Measurements from ENCODE around the gene SLC5A4.
A peak's percentile ranks its signal among the peaks of the same experiment; 100 is the strongest.
"Not testable (repeated sequence)": the region's sequence is repeated elsewhere in the genome, so short reads cannot be mapped to it uniquely, and the experiment has no call there.

Gene SLC5A4

DNA sequence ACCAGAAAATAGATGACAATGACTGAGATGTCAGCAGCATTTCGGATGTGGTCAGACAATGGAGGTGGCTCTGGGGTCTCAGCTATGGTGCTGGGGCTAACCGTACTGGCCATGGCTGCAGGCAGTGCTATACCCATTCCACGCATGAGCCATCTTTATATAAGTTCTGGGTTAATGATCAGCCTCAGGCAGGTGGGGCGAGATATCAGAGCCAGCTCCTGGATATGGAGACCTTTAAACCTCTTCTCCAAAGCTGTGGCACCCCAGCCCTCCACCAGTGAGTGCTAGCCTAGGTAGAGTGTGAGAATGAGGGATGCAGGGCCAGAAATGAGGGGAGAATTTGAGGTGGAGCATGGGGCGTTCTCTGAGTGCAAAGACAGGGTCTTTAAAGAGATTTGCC is at the start of gene SLC5A4:
Gene SLC5A4, minus strand, starts transcription at position 131 of the 400 bp plus-strand sequence. Its CDS starts 18 bp downstream, at position 113.
- DNase-seq = no peak

DNA sequence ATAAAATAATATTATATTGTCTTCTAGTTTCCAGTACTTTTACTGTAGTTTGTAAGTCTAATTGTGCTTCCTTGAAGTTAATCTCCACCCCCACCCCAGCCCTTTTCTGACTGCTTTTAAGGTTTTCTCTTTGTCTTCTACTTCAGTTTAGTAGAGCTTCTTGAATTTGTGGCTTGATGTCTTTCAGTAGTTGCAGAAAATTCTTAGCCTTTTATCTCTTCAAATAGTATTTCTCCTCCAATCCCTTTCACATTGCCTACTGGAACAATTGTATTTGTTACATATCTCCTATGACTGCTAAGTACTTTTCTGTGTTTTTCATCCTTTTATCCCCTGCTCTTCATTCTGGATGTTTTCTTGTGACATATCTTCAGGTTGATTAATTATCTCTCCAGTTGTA is 38.8 kb upstream of the SLC5A4 start:
- not testable (repeated sequence) for DNase-seq

- DNase-seq = no peak
These were observed 31.2 kb upstream of the SLC5A4 start for GRCh38 chr22:32286290-32286840.

GRCh38 chr22:32281072-32281471 is 25.9 kb upstream of the SLC5A4 start:
- DNase-seq = no peak

DNA sequence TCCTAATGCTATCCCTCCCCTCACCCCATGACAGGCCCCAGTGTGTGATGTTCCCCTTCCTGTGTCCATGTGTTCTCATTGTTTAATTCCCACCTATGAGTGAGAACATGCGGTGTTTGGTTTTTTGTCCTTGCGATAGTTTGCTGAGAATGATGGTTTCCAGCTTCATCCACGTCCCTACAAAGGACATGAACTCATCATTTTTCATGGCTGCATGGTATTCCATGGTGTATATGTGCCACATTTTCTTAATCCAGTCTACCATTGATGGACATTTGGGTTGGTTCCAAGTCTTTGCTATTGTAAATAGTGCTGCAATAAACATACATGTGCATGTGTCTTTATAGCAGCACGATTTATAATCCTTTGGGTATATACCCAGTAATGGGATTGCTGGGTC is 20.2 kb upstream of the SLC5A4 start:
- DNase-seq = not testable (repeated sequence)

- DNase-seq = no peak
These were observed 16.2 kb upstream of the SLC5A4 start for GRCh38 chr22:32271389-32271788.

DNA sequence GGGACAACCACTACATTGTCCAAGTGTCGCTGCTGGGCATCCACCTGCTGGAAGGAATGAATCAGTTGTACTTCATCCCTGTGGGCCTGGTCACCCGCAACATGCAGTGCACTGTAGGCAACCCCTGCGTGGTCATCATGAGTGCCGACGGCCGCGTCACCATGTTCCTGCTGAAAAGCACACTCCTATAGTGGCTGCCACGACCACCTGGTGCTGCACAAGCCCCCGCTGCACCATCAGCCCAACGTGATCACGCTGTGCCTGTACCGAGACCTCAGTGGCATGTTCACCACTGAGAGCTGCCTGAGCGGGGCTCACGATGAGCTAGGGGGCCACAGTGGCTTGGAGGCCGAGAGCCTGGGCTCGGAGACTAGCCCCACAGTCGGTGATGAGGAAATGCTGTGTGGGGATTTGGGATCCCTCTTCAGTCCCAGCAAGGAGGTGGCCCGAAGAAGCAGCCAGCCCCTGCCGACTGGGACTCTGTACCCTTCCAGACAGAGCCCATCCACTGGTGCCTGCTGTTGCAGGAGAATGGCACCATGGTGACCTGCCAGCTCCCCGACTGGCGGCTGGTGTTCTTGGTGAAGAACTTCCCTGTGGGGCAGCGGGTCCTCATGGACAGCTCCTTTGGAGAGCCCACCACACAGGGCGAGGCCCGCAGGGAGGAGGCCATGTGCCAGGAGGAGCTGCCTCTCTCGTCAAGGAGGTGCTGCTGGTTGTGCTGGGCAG is 15.7 kb upstream of the SLC5A4 start:
- DNase-seq = no peak

DNA sequence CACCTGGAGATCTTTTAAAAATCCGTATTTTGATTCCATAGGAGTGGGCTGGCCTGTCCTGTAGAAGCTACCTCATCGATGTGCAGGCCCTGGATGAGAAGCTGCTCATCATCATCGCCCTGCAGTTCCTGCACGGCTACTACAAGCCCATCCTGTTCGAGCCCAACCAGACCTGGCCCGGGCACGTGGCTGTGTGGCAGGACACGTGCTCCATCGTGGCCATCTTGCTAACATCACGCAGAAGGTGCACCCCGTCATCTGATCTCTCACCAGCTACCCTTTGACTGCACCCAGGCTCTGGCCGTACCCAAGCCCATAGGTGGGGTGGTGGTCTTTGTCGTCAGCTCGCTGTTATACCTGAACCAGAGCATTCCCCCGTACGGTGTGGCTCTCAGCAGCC is 14.2 kb upstream of the SLC5A4 start:
- no peak for DNase-seq

- no peak for DNase-seq
These were observed 11.9 kb upstream of the SLC5A4 start for GRCh38 chr22:32267011-32267410.

DNA sequence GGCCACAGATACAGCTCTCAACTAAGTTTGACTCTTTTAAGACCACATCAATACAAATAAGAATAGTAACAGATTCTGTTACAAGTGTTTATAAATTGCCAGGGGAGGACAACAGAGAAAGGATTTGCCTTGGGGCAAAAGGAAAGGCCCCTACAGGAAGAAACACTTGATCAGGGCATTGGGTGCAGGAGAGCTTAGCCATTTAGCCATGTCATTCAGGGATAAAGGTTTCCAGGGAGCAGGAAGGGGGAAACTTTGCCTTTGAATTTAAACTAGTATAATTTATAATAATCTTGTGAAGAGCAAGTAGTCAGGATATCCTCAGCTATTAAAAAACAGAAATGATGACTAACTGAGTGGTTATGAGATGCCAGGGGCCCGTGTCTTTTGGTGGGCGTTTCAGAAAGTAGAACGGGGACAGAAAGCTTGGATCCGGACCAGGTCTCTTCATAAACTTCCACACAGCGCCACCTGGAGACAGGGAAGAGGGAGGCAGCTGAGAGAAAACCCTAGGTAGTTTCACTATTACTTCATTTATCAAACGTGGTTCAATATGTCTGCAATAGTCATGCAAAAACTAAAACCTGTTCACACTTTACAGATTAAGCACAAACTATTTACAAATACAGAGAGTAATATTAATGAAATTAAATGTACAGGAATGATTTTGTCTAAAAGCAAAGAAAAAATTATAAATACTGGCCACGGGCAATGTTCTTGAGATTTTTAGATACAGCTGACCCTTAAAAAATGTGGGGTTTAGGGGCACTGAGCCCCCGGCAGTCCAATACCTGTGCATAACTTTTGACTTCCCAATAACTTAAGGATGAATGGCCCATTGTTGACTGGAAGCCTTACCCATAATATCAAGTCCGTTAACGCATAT is 11.0 kb upstream of the SLC5A4 start:
- peak; percentile 80 for DNase-seq

- not testable (repeated sequence) for DNase-seq
These were observed 8.5 kb upstream of the SLC5A4 start for GRCh38 chr22:32263678-32264077.

DNA sequence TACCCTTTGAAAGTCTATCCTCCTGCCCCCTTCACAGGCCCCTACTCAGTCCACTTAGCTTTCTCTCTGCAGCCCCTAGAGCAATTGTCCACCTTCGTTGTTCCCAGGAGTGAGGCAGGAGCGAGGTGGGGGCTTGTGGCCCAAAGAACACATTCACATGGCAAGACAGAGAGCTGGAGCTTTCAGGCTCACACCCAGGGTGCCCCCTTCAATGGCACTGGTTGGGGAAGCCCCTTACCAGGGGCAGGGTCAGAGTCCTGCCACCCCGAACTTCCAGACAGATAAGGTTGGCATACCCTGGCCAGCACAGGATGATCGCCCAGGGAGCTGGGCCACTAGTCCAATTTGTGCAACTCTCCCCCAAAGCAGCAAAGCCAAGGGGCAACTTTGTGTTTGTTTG is 6.2 kb upstream of the SLC5A4 start:
- no peak for DNase-seq

DNA sequence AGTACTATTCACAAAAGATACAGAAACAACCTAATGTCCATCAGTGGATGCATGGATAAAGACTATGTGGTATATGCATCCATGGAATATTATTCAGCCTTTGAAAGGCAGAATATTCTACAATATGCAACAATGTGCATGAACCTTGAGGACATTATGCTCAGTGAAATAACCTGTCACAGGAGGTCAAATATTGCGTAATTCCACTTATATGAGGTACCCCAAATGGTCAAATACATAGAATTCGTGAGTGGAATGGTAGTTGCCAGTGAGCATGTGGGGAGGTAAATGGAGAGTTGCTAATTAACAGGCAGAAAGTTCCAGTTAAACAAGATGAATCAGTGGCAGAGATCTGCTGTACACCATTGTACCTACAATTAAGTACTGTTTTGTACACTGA is 3.6 kb upstream of the SLC5A4 start:
- DNase-seq = no peak

DNA sequence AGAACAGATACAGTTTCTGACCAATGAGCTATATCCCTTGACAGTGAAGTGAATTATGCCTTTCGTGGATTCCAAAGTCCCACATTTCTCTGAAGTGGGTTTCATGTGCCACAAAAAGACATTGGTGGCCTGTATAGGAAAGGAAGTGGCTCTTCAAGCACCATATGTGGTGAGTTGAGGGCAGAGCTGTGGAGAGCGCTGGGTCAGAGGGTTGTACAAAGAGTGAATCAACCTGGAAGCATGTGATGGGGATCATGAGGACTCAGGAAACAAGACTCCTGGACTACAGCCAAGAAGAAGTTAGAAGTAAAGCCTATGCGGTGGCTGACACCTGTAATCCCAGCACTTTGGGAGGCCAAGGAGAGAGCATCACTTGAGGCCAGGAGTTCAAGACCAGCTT is 579 bp upstream of the SLC5A4 start:
- DNase-seq = no peak

GRCh38 chr22:32249231-32249630 is 5.9 kb downstream of the SLC5A4 start:
- DNase-seq = no peak

DNA sequence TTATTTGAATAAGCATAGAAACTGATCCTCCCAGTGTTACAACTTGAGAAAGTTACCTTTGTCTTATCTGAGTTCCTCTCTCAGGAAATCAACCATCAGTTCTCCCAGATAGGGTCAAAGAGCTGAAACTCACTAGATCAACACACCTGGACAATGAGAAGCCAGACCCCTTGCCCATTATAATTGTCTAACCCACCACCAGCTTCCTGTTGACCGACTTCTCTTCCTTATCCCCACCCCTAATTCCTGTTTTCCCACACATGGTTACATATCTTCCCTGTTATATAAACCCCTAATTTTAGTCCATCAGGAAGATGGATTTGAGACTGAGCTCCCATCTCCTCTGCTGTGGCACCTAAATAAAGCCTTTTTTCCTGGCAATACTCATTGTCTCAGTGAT is 6.9 kb downstream of the SLC5A4 start:
- no peak for DNase-seq

DNA sequence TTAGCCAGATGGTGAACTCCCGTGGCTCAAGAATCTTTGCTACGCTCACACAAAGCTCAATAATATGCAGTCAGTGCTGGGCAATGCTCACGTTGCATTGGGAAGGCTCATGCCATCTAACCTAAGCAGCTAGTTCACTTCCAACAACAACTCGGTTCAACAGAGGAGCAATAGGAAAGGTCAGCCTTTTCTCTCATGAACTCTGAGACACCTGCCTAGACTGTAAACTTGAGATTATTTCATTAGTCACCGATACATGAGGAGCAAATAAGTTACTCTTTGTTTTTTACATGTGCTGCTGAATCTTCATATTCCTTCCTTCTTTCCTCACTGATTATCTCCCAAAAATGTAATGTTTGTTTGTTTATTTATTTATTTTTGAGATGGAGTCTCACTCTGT is 9.0 kb downstream of the SLC5A4 start:
- DNase-seq = no peak

DNA sequence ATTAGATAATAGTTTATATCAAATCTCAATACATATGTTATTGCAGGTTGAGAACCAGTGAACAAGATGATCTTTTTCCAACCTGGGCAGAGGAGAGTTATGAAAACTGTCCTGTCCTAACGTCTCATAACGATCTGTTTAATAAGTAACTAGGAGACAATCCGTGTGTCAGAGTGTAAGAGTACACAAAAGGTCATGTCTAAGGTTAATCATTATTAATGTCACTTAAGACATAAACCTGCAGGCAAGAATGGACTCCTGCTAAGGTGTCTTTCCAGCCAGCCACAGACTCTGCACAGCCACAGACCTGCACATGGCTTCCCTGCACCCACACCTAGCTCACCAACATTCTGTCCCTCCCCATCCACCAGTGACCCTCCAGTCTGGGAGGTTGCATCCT is 10.1 kb downstream of the SLC5A4 start:
- DNase-seq = no peak

GRCh38 chr22:32244547-32244946 is 10.6 kb downstream of the SLC5A4 start:
- DNase-seq = no peak

DNA sequence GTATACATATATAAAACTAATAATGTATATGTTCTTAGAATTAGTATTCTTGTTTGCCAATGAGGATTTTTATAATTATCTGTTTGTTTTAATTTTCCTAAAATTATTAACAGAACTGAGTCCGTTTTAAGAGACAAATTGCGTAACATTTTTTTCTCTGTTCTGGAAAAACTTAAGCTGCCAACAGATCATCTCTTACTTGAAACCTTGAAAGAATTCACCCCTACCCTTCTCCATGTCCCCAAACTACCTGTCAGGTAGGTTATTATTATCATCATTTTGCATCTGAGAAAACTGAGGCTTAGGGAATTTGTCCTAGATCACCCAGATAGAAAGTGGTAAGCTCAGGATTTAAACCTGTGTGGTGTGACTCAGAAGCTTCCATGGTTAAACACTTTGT is 14.7 kb downstream of the SLC5A4 start:
- DNase-seq = no peak

GRCh38 chr22:32237906-32238305 is 17.2 kb downstream of the SLC5A4 start:
- DNase-seq = no peak

DNA sequence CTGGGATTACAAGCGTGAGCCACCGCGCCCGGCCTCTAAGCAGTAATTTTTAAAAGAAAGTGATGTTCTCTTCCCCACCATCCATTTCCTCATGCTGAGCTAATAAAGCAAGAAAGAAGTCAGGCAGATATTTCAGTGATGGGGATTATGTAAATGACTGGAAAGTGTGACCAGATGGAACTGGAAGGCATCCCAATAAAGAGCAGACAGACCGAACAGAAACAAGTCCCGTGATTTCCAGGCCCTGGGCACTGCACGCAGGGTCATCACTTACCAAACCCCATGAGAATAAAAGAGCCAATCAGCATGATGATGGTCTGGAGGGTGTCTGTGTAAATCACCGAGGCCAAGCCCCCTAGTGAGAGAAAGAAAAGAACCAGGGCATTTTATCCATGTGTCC is 18.2 kb downstream of the SLC5A4 start:
- DNase-seq = no peak

DNA sequence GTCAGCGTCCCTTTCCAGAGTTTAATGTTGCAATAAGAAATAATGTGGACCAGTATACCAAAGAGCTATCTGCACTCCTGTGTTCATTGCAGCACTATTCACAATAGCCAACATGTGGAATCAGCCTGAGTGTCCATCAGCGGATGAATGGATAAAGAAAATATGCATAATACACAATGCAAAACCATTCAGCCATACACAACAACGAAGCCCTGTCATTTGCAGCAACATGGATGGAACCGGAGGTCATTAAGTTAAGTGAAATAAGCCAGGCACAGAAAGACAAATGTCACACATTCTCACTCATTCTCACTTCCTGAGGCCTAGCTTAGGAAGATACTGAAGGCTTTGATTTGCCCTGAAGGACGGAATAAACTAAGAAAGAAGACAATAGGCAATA is 22.1 kb downstream of the SLC5A4 start:
- no peak for DNase-seq

Measured in stimulated activated CD8-positive, alpha-beta memory T cell treated with anti-CD3 and anti-CD28 coated beads, Interleukin-4, amount 100 ng/mL, for 48 hours (primary cell).